WTC11 (cell line): ENCODE results near the gene TUBA4B. TPM values are rescaled to one million over a fixed set of nuclear protein-coding genes. Genes with fewer than 3 reads are reported as not detected.

Experiments
- ATAC-seq: fragments of 200-7000 bp; cut with Tn5 transposase; 2 replicates; pipeline ENCODE4 v1.10.0; 2021; ENCODE audit warnings: mild to moderate bottlenecking, moderate library complexity
- CTCF ChIA-PET: fragments of 300-600 bp; sonication (Branson Sonifier 250); formaldehyde crosslinking; loops from one replicate; lab custom pipeline; 2021; ENCODE audit warnings: antibody characterized with exemption; lab: Charles Lee
- POLR2A ChIA-PET: fragments of 350-600 bp; sonication (Branson Sonifier 250); formaldehyde crosslinking; loops from one replicate; lab custom pipeline; 2021; ENCODE audit warnings: antibody characterized with exemption; lab: Charles Lee
- DNase-seq: peaks from one replicate; pipeline ENCODE4 v3.0.0; 2021; ENCODE audit warnings: low spot score
- H3K27ac Mint-ChIP-seq: 2 replicates; pipeline ENCODE4 v1.8.0; 2021; ENCODE audit warnings: mixed read lengths
- H3K27me3 Mint-ChIP-seq: 2 replicates; pipeline ENCODE4 v1.8.0; 2021; ENCODE audit warnings: low read depth, mild to moderate bottlenecking, moderate library complexity, mixed read lengths
- H3K36me3 Mint-ChIP-seq: 2 replicates; pipeline ENCODE4 v1.8.0; 2021; ENCODE audit warnings: mixed read lengths
- H3K4me1 Mint-ChIP-seq: 2 replicates; pipeline ENCODE4 v1.8.0; 2022; ENCODE audit warnings: mixed read lengths
- H3K4me3 Mint-ChIP-seq: 2 replicates; pipeline ENCODE4 v1.8.0; 2021; ENCODE audit warnings: mild to moderate bottlenecking, moderate library complexity, mixed read lengths
- H3K9me3 Mint-ChIP-seq: 2 replicates; pipeline ENCODE4 v1.8.0; 2021; ENCODE audit warnings: mixed read lengths
- AR ChIP-seq: fragments of 250-450 bp; sonication (Bioruptor Pico); IDR thresholded peaks from 2 replicates; pipeline ENCODE4 v1.9.0; 2021; ENCODE audit warnings: mild to moderate bottlenecking
- CREM ChIP-seq: sonication (generic); formaldehyde crosslinking; IDR thresholded peaks from 2 replicates; pipeline ENCODE4 v1.8.1; 2022; ENCODE audit warnings: mild to moderate bottlenecking, missing genetic modification reagents, moderate library complexity
- E2F5 ChIP-seq: sonication (generic); formaldehyde crosslinking; IDR thresholded peaks from 2 replicates; pipeline ENCODE4 v1.8.1; 2022; ENCODE audit warnings: mild to moderate bottlenecking, moderate library complexity, missing genetic modification reagents
- ELF4 ChIP-seq: sonication (generic); formaldehyde crosslinking; IDR thresholded peaks from 2 replicates; pipeline ENCODE4 v1.8.1; 2022; ENCODE audit warnings: low read depth, mild to moderate bottlenecking, moderate library complexity, missing genetic modification reagents
- ERG ChIP-seq: fragments of 250-450 bp; sonication (Bioruptor Pico); IDR thresholded peaks from 2 replicates; pipeline ENCODE4 v1.8.0; 2021; ENCODE audit warnings: mild to moderate bottlenecking
- FOXJ3 ChIP-seq: sonication (generic); formaldehyde crosslinking; IDR thresholded peaks from 2 replicates; pipeline ENCODE4 v1.9.0; 2021; ENCODE audit warnings: missing genetic modification reagents, mild to moderate bottlenecking, borderline replicate concordance
- FOXK1 ChIP-seq: sonication (generic); formaldehyde crosslinking; IDR thresholded peaks from 2 replicates; pipeline ENCODE4 v1.8.0; 2022; ENCODE audit warnings: mild to moderate bottlenecking, moderate library complexity, missing genetic modification reagents
- FOXP4 ChIP-seq: sonication (generic); formaldehyde crosslinking; IDR thresholded peaks from 2 replicates; pipeline ENCODE4 v1.8.0; 2022; ENCODE audit warnings: mild to moderate bottlenecking, missing genetic modification reagents
- KAT7 ChIP-seq: sonication (generic); formaldehyde crosslinking; IDR thresholded peaks from 2 replicates; pipeline ENCODE4 v1.8.1; 2023; ENCODE audit warnings: missing genetic modification reagents, mild to moderate bottlenecking, borderline replicate concordance
- MLX ChIP-seq: sonication (generic); formaldehyde crosslinking; IDR thresholded peaks from 2 replicates; pipeline ENCODE4 v1.8.1; 2023; ENCODE audit warnings: mild to moderate bottlenecking, missing genetic modification reagents, moderate library complexity
- NR2C2 ChIP-seq: sonication (generic); formaldehyde crosslinking; IDR thresholded peaks from 2 replicates; pipeline ENCODE4 v1.8.0; 2022; ENCODE audit warnings: mild to moderate bottlenecking, missing genetic modification reagents
- SMAD4 ChIP-seq: sonication (generic); formaldehyde crosslinking; IDR thresholded peaks from 2 replicates; pipeline ENCODE4 v1.8.0; 2022; ENCODE audit warnings: mild to moderate bottlenecking, missing genetic modification reagents
- SP1 ChIP-seq: sonication (generic); formaldehyde crosslinking; conservative IDR thresholded peaks from 2 replicates; pipeline ENCODE4 v1.8.1; 2022; ENCODE audit warnings: missing genetic modification reagents
- TCF7 ChIP-seq: sonication (generic); formaldehyde crosslinking; IDR thresholded peaks from 2 replicates; pipeline ENCODE4 v1.8.0; 2022; ENCODE audit warnings: mild to moderate bottlenecking, low read depth, missing genetic modification reagents, moderate library complexity
- TP53 ChIP-seq: sonication (generic); formaldehyde crosslinking; IDR thresholded peaks from 2 replicates; pipeline ENCODE4 v1.8.1; 2023; ENCODE audit warnings: mild to moderate bottlenecking, missing genetic modification reagents
- ZNF232 ChIP-seq: sonication (generic); formaldehyde crosslinking; IDR thresholded peaks from 2 replicates; pipeline ENCODE4 v1.8.0; 2022; ENCODE audit warnings: mild to moderate bottlenecking, missing genetic modification reagents
- ZNF263 ChIP-seq: sonication (generic); formaldehyde crosslinking; IDR thresholded peaks from 2 replicates; pipeline ENCODE4 v1.8.1; 2022; ENCODE audit warnings: low read depth, mild to moderate bottlenecking, moderate library complexity, missing genetic modification reagents
- ZNF425 ChIP-seq: fragments of 250-450 bp; sonication (Bioruptor Pico); conservative IDR thresholded peaks from 2 replicates; pipeline ENCODE4 v1.9.0; 2021; ENCODE audit warnings: mild to moderate bottlenecking
- total RNA-seq: library from RNA; stranded (reverse); gene quantifications from 3 replicates; pipeline ENCODE4 v1.2.3, GENCODE V29; 2021

The TUBA4B gene
- total RNA-seq, 1 experiment from 2014 or later, result 0.20 TPM

GRCh38 chr2:219285373-219285735 is 32.3 kb downstream of the TUBA4B start:
- no peak overlapping the region for H3K4me3 Mint-ChIP-seq
- CTCF ChIA-PET, result interaction anchor here (1.3 to 3.4 kb wide), 5 partner anchors 8 to 131 kb away, joined by 4 to 62 read pairs (median 7); no protein-coding TSS in a partner anchor
- H3K4me1 Mint-ChIP-seq, result peaks cover 11% of the 10 kb centered on the region
- no peak overlapping the region for H3K27ac Mint-ChIP-seq
- no peaks in the 10 kb centered on the region for H3K9me3 Mint-ChIP-seq
- peaks cover 8% of the 10 kb centered on the region; the same call in 1 of the 2 replicates for H3K36me3 Mint-ChIP-seq
- TF ChIP-seq ZNF232 (CRISPR knock-in tag), result no peak
- TF ChIP-seq SP1 (CRISPR knock-in tag), result no peak
- no peak for TF ChIP-seq ZNF263 (CRISPR knock-in tag)
- TF ChIP-seq AR (CRISPR knock-in tag), result no peak
- TF ChIP-seq E2F5 (CRISPR knock-in tag), result no peak
- TF ChIP-seq FOXK1, result no peak
- TF ChIP-seq FOXJ3, result no peak
- no peak for TF ChIP-seq SMAD4 (CRISPR knock-in tag)
- no peak for TF ChIP-seq ERG
- no peak for TF ChIP-seq ZNF425 (CRISPR knock-in tag)
- TF ChIP-seq ELF4 (CRISPR knock-in tag), result no peak
- TF ChIP-seq KAT7 (CRISPR knock-in tag), result no peak
- no peaks in the 10 kb centered on the region for H3K27me3 Mint-ChIP-seq
- no peak for DNase-seq
- POLR2A ChIA-PET, result interaction anchor here (1.2 to 2.1 kb wide), 2 partner anchors 10 to 40 kb away, joined by 3 to 5 read pairs; partner anchors contain the start of genes GLB1L and STK16
- ATAC-seq, result no peak

GRCh38 chr2:219285894-219286425 is 32.9 kb downstream of the TUBA4B start:
- Mint-ChIP-seq H3K27ac (peak overlapping the region; percentile 26; the same call in 1 of the 2 replicates), H3K27me3 (no peaks in the 10 kb centered on the region; the same call in 1 of the 2 replicates), H3K36me3 (peaks cover 8% of the 10 kb centered on the region; the same call in 1 of the 2 replicates), H3K4me3 (peak overlapping the region; percentile 32), H3K9me3 (no peaks in the 10 kb centered on the region), H3K4me1 (peaks cover 11% of the 10 kb centered on the region)
- DNase-seq (peak; percentile 78), ATAC-seq (peak; percentile 97)
- TF ChIP-seq CREM (CRISPR knock-in tag) (no peak), TCF7 (no peak), ZNF263 (CRISPR knock-in tag) (no peak), FOXP4 (no peak), TP53 (CRISPR knock-in tag) (no peak), MLX (CRISPR knock-in tag) (no peak), NR2C2 (CRISPR knock-in tag) (no peak)
- ChIA-PET POLR2A (interaction anchor here (1.2 to 2.1 kb wide), 2 partner anchors 9 to 41 kb away, joined by 3 to 5 read pairs; partner anchors contain the start of genes GLB1L and STK16), CTCF (interaction anchor here (0.6 to 3.4 kb wide), 13 partner anchors 8 to 290 kb away, joined by 3 to 62 read pairs (median 5); partner anchors contain the start of genes SPEG and TUBA4B)
